Stimulated activated CD4-positive, alpha-beta T cell treated with anti-CD3 and anti-CD28 coated beads, Interleukin-15, amount 100 ng/mL, for 48 hours (primary cell): ENCODE measurements around the gene MS4A4E.
"Not testable (repeated sequence)": the region's sequence is repeated elsewhere in the genome, so short reads cannot be mapped to it uniquely, and the experiment has no call there.

Experiments
- DNase-seq, 2 donors: peaks; one replicate each; pipeline ENCODE4 v3.0.0-alpha.2; 2020; ENCODE audit warnings: low read depth in 2 of 2

MS4A4E gene

GRCh38 chr11:60242740-60243239 lies at the start of gene MS4A4E:
Gene MS4A4E (minus strand): TSS chr11:60243137. CDS start chr11:60230055, 13,082 bp downstream.
- no peak for DNase-seq

GRCh38 chr11:60292145-60292544 lies 49.2 kb upstream of the MS4A4E start:
- DNase-seq, result no peak

- DNase-seq, result no peak
Observed at GRCh38 chr11:60288531-60288930, 45.6 kb upstream of the MS4A4E start.

GRCh38 chr11:60285411-60286126 lies 42.6 kb upstream of the MS4A4E start:
- DNase-seq, result not testable (repeated sequence)

GRCh38 chr11:60282286-60282685 lies 39.3 kb upstream of the MS4A4E start:
- no peak for DNase-seq

GRCh38 chr11:60281485-60281884 lies 38.5 kb upstream of the MS4A4E start:
- no peak for DNase-seq

GRCh38 chr11:60280412-60280811 lies 37.5 kb upstream of the MS4A4E start, which contains the start of gene MS4A4A:
Gene MS4A4A (plus strand): TSS chr11:60280666. CDS start chr11:60280676, 10 bp downstream.
- no peak for DNase-seq

GRCh38 chr11:60274416-60274815 lies 31.5 kb upstream of the MS4A4E start:
- DNase-seq, result no peak

- peak in 1 of 2 donors; percentile 0 for DNase-seq
Observed at GRCh38 chr11:60265373-60266214, 22.7 kb upstream of the MS4A4E start.

GRCh38 chr11:60264644-60265043 lies 21.7 kb upstream of the MS4A4E start:
- DNase-seq, result no peak

- DNase-seq, result no peak
Observed at GRCh38 chr11:60263402-60263801, 20.5 kb upstream of the MS4A4E start.

GRCh38 chr11:60261014-60261413 lies 18.1 kb upstream of the MS4A4E start:
- no peak for DNase-seq

GRCh38 chr11:60257956-60258722 lies 15.2 kb upstream of the MS4A4E start:
- no peak for DNase-seq

GRCh38 chr11:60252213-60253108 lies 9.5 kb upstream of the MS4A4E start:
- no peak for DNase-seq

- peak in 1 of 2 donors; percentile 7 for DNase-seq
Observed at GRCh38 chr11:60251485-60252212, 8.7 kb upstream of the MS4A4E start.

- DNase-seq, result no peak
Observed at GRCh38 chr11:60241786-60242185, 1.2 kb downstream of the MS4A4E start.

GRCh38 chr11:60240662-60241061 lies 2.3 kb downstream of the MS4A4E start:
- DNase-seq, result no peak

GRCh38 chr11:60235321-60235720 lies 7.6 kb downstream of the MS4A4E start:
- DNase-seq, result no peak

- no peak for DNase-seq
Observed at GRCh38 chr11:60230681-60231080, 12.3 kb downstream of the MS4A4E start.

GRCh38 chr11:60222141-60222540 lies 20.8 kb downstream of the MS4A4E start:
- DNase-seq, result no peak
